Keratinocyte (primary cell): ENCODE measurements around the gene METTL26.

Experiments used
- CTCF ChIP-seq, 3 experiments: IDR thresholded peaks in 1 of 3; conservative IDR thresholded peaks in 1 of 3; optimal IDR thresholded peaks in 1 of 3; 2 replicates in 2 of 3; 3 replicates in 1 of 3; pipeline versions ENCODE3 to v1.5.1; 2011; ENCODE audit warnings: low read length in 3 of 3, mild to moderate bottlenecking in 3 of 3, moderate library complexity in 2 of 3, control low read depth in 1 of 3, inconsistent platforms in 1 of 3; ENCODE audit not compliant: insufficient read depth in 2 of 3; ENCODE audit errors: extremely low read depth in 1 of 3
- EZH2 ChIP-seq: IDR thresholded peaks from one replicate; pipeline ENCODE4 v1.6.1; 2012; ENCODE audit warnings: inconsistent platforms, mild to moderate bottlenecking, low read length, moderate library complexity

DNA sequence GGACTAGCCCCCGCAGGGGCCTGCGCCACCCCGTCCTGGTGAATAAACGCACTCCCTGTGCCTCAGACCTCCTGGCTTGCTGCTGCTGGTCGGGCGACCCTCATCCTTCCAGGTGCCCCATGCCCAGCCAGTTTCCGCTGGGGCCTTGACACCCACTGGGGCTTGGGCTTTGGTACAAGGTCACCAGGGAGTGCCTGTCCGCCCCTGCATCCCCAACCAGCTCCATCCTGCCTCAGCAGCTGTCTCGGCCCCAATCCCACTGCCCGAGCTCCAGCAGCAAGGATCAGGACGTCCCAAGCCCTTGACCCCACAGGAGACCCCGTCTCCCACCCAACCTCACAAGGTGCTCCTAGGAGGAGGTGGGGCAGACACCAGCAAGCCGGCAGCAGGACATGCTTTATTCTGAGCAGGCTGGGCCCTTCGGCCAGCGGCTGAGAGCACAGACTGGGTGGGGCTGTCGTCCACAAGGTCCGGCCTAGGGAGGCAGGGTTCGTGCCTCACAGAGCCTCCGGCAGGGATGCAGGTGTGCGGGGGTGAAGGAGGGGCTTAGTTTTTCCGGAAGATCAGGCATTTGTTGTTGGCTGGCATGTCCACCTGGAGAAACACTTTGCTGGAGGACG is 1.9 kb downstream of the METTL26 start:
- TF ChIP-seq EZH2, result no peak
- TF ChIP-seq CTCF (optimal IDR thresholded peaks at IDR 0.05 in 1 of 3, IDR thresholded peaks at IDR 0.05 in 1 of 3, conservative IDR thresholded peaks at IDR 0.05 in 1 of 3; ENCODE audit: extremely low read depth in 1 of 3, insufficient read depth in 2 of 3, low read length in 3 of 3), result no peak
